Endothelial cell of umbilical vein (primary cell): Measurements from ENCODE around the gene HCN2. TPM values are rescaled to one million over a fixed set of nuclear protein-coding genes. Genes with fewer than 3 reads are reported as not detected.

Experiments used
- BruUV-seq: library from RNA; stranded (reverse); fragments of 400-500 nt; replicated peaks from 2 replicates; lab custom pipeline; 2021; lab: Mats Ljungman, UMichigan
- CTCF ChIA-PET: fragments of 300-600, 350-600 bp; sonication (Branson Sonifier 250); formaldehyde crosslinking; loops from one replicate; lab custom pipeline; 2021; ENCODE audit warnings: antibody characterized with exemption, inconsistent platforms; lab: Charles Lee
- POLR2A ChIA-PET: fragments of 300-600, 350-600 bp; sonication (Branson Sonifier 250); formaldehyde crosslinking; loops from one replicate; lab custom pipeline; 2021; ENCODE audit warnings: antibody characterized with exemption, inconsistent platforms; lab: Charles Lee
- DNase-seq: peaks from one replicate; pipeline ENCODE4 v3.0.0-alpha.2; 2011; ENCODE audit warnings: low read depth, low spot score
- FAIRE-seq: peaks from 2 replicates; lab custom pipeline; 2011; peaks lifted over from hg19 to GRCh38; lab: Jason Lieb, UNC
- H2AFZ ChIP-seq: 2 replicates; pipeline ENCODE4 v1.6.0; 2012; ENCODE audit warnings: low read depth, low read length, control low read depth, inconsistent platforms
- H3K27ac ChIP-seq: 2 replicates; pipeline ENCODE4 v1.5.1; 2011; ENCODE audit warnings: low read depth, mild to moderate bottlenecking, control low read depth, low read length, moderate library complexity; ENCODE audit not compliant: insufficient read depth
- H3K27me3 ChIP-seq, 2 experiments: 2 replicates each; pipeline versions ENCODE4 v1.6.0 to v1.6.1; 2011; ENCODE audit warnings: low read length in 2 of 2, mixed read lengths in 1 of 2; ENCODE audit not compliant: control insufficient read depth in 2 of 2, insufficient read depth in 2 of 2
- H3K36me3 ChIP-seq, 2 experiments: 2 replicates in 1 of 2; 3 replicates in 1 of 2; pipeline ENCODE4 v1.5.1; 2011; ENCODE audit warnings: low read length in 2 of 2, mild to moderate bottlenecking in 1 of 2, moderate library complexity in 1 of 2; ENCODE audit not compliant: control insufficient read depth in 2 of 2, insufficient read depth in 2 of 2; ENCODE audit errors: extremely low read depth in 1 of 2
- H3K4me1 ChIP-seq: 3 replicates; pipeline ENCODE4 v1.5.1; 2011; ENCODE audit warnings: mild to moderate bottlenecking, low read length; ENCODE audit not compliant: control insufficient read depth, insufficient read depth; ENCODE audit errors: extremely low read depth
- H3K4me2 ChIP-seq: 2 replicates; pipeline ENCODE4 v1.6.1; 2011; ENCODE audit warnings: low read length, control low read depth, mixed read lengths; ENCODE audit not compliant: insufficient read depth
- H3K4me3 ChIP-seq, 3 experiments: fragments of 200-600 bp in 1 of 3; sonication (generic), shearing (Covaris generic) in 1 of 3; replicated peaks in 1 of 3; 2 replicates each; pipeline ENCODE4 v1.5.1; 2011 to 2016; ENCODE audit warnings: control low read depth in 3 of 3, low read length in 3 of 3, mild to moderate bottlenecking in 2 of 3, inconsistent platforms in 1 of 3, low read depth in 1 of 3, moderate library complexity in 1 of 3; ENCODE audit not compliant: insufficient read depth in 1 of 3
- H3K79me2 ChIP-seq: 2 replicates; pipeline ENCODE4 v1.6.0; 2012; ENCODE audit warnings: low read length, inconsistent platforms; ENCODE audit not compliant: control insufficient read depth, insufficient read depth
- H3K9ac ChIP-seq: replicated peaks from 2 replicates; pipeline ENCODE3; 2011; ENCODE audit warnings: low read length, control low read depth; ENCODE audit not compliant: insufficient read depth; ENCODE audit errors: extremely low read depth
- H3K9me1 ChIP-seq: replicated peaks from 3 replicates; pipeline ENCODE4 v1.6.0; 2011; ENCODE audit warnings: mild to moderate bottlenecking, low read length; ENCODE audit not compliant: control insufficient read depth, insufficient read depth; ENCODE audit errors: extremely low read depth
- H3K9me3 ChIP-seq: replicated peaks from 2 replicates; pipeline ENCODE4 v1.5.1; 2012; ENCODE audit warnings: low read length, inconsistent platforms; ENCODE audit not compliant: control insufficient read depth, insufficient read depth
- H4K20me1 ChIP-seq: replicated peaks from 2 replicates; pipeline ENCODE3; 2011; ENCODE audit warnings: mild to moderate bottlenecking, low read length; ENCODE audit not compliant: control insufficient read depth, insufficient read depth; ENCODE audit errors: extremely low read depth
- EZH2 ChIP-seq: IDR thresholded peaks from 2 replicates; pipeline ENCODE4 v1.6.1; 2012; ENCODE audit warnings: borderline replicate concordance, low read depth, mild to moderate bottlenecking, moderate library complexity, low read length, inconsistent platforms; ENCODE audit not compliant: severe bottlenecking
- FOS ChIP-seq: IDR thresholded peaks from 2 replicates; pipeline ENCODE4 v1.6.1; 2011; ENCODE audit warnings: mild to moderate bottlenecking, low read length, moderate library complexity, borderline replicate concordance; ENCODE audit not compliant: insufficient read depth
- GATA2 ChIP-seq: IDR thresholded peaks from 2 replicates; pipeline ENCODE4 v1.7.0; 2011; ENCODE audit warnings: low read depth, mild to moderate bottlenecking, moderate library complexity, mixed read lengths, low read length; ENCODE audit not compliant: insufficient read length, insufficient read depth
- JUN ChIP-seq: IDR thresholded peaks from 2 replicates; pipeline ENCODE4 v1.6.1; 2011; ENCODE audit warnings: borderline replicate concordance, low read depth; ENCODE audit not compliant: insufficient read length, insufficient read depth
- MYC ChIP-seq: IDR thresholded peaks from one replicate; pipeline ENCODE4 v1.6.1; 2011; ENCODE audit warnings: mild to moderate bottlenecking, low read depth, low read length
- POLR2A ChIP-seq: IDR thresholded peaks from 2 replicates; pipeline ENCODE4 v1.6.1; 2012; ENCODE audit warnings: low read depth, mild to moderate bottlenecking, control low read depth, low read length
- POLR2AphosphoS5 ChIP-seq: IDR thresholded peaks from 2 replicates; pipeline ENCODE4 v1.6.1; 2012; ENCODE audit warnings: low read depth, mild to moderate bottlenecking, control low read depth, low read length, moderate library complexity; ENCODE audit not compliant: insufficient read depth
- dilution Hi-C: fragments of 300-500 bp; cut with MboI; formaldehyde crosslinking; loops from one replicate; pipeline ENCODE4 v1.15.0; 2019; ENCODE audit warnings: low sequenced_read_pairs; ENCODE audit not compliant: extremely low pct_ligation_motif_present
- intact Hi-C: fragments of 100-400 bp; cut with micrococcal nuclease; formaldehyde crosslinking; loops from one replicate; pipeline ENCODE4 v1.10.0; 2022
- polyA plus RNA-seq, 4 experiments: library from polyadenylated mRNA; depleted of rRNA in 3 of 4; stranded (reverse) in 3 of 4; unstranded in 1 of 4; fragments of >200 nt; gene quantifications; 2 replicates each; pipeline versions ENCODE4 v1.2.1 to v1.2.3, GENCODE V29; 2011 to 2012; ENCODE audit warnings: missing spikeins in 1 of 4
- total RNA-seq: library from RNA; stranded (reverse); gene quantifications from 2 replicates; pipeline ENCODE4 v1.2.3, GENCODE V29; 2021
- TF ChIP-seq, protein P1 (sequence below): IDR thresholded peaks from 2 replicates; pipeline ENCODE4 v1.6.1; 2011; ENCODE audit not compliant: insufficient read depth, insufficient read length
- TF ChIP-seq, protein P2 (sequence below), 2 donors: IDR thresholded peaks; 1 replicate in 1 of 2; 2 replicates in 1 of 2; pipeline ENCODE4 v1.5.1; 2011; ENCODE audit warnings: low read length in 2 of 2, mild to moderate bottlenecking in 2 of 2, moderate library complexity in 2 of 2, control low read depth in 1 of 2, inconsistent platforms in 1 of 2, low read depth in 1 of 2; ENCODE audit not compliant: insufficient read depth in 1 of 2; ENCODE audit errors: extremely low read depth in 1 of 2

Gene HCN2
- total and polyA plus RNA-seq, 2 donors (not counting 3 experiments of a cell fraction or from before 2014, with no cell fraction given) = 0.18 to 0.53 TPM

DNA sequence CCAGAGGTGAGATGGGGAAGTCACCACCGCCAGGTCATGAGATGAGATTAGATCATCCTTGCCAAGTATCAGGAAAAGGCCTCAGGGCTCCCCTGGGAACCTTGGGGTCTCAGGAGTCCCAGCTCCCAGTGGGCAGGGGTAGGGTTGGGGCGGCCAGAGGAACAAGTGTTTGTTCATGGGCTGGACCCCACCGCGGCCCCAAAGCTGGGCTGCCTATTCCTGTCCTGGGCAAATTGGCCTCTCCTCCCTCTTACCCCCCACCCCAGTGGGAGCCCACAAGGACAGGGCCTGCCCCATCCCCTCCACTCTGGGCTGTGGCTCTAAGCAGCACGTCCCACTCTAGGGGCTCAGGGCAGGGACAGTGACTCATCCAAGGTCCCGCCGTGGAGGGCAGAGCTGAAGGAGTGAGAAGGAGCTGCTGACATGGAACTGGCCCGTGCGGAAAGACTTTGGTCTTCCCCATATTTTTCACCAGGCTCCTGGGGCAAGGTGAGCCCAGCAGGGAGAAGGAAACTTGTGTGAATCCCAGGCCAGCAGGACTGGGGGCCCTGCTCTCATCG, 4.0 kb upstream of the HCN2 start:
- H3K4me3 ChIP-seq = no peak overlapping the region
- intact Hi-C loops (loop anchor here (2.0 kb wide), 2 partner anchors 77 to 149 kb away; partner anchors contain the start of gene RNF126), dilution Hi-C loops (no loop called here)
- no peak overlapping the region for H2AFZ ChIP-seq
- ChIA-PET CTCF (interaction anchor here (1.2 to 2.6 kb wide), 3 partner anchors 9 to 149 kb away, joined by 3 to 8 read pairs (median 8); partner anchors contain the start of gene RNF126), POLR2A (interaction anchor here (1.3 kb wide), 1 partner anchor 14 kb away, joined by 3 read pairs; no protein-coding TSS in a partner anchor)
- no peak overlapping the region for H3K27ac ChIP-seq
- H3K79me2 ChIP-seq = no peaks in the 10 kb centered on the region
- H3K27me3 ChIP-seq = peaks cover 8 to 9% of the 10 kb centered on the region in 2 experiments
- BruUV-seq = no TSS peak
- H3K4me2 ChIP-seq = no peak overlapping the region
- H4K20me1 ChIP-seq = no peaks in the 10 kb centered on the region
- H3K4me1 ChIP-seq = no peaks in the 10 kb centered on the region
- no peak overlapping the region for H3K9ac ChIP-seq
- no peak for DNase-seq
- FAIRE-seq = no peak
- H3K9me3 ChIP-seq = no peaks in the 10 kb centered on the region
- peaks cover 0 to 16% of the 10 kb centered on the region in 2 experiments for H3K36me3 ChIP-seq
- no peaks in the 10 kb centered on the region for H3K9me1 ChIP-seq
- TF ChIP-seq, protein P1, sequence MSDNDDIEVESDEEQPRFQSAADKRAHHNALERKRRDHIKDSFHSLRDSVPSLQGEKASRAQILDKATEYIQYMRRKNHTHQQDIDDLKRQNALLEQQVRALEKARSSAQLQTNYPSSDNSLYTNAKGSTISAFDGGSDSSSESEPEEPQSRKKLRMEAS = no peak
- no peak for TF ChIP-seq POLR2AphosphoS5
- TF ChIP-seq, protein P2, sequence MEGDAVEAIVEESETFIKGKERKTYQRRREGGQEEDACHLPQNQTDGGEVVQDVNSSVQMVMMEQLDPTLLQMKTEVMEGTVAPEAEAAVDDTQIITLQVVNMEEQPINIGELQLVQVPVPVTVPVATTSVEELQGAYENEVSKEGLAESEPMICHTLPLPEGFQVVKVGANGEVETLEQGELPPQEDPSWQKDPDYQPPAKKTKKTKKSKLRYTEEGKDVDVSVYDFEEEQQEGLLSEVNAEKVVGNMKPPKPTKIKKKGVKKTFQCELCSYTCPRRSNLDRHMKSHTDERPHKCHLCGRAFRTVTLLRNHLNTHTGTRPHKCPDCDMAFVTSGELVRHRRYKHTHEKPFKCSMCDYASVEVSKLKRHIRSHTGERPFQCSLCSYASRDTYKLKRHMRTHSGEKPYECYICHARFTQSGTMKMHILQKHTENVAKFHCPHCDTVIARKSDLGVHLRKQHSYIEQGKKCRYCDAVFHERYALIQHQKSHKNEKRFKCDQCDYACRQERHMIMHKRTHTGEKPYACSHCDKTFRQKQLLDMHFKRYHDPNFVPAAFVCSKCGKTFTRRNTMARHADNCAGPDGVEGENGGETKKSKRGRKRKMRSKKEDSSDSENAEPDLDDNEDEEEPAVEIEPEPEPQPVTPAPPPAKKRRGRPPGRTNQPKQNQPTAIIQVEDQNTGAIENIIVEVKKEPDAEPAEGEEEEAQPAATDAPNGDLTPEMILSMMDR (IDR thresholded peaks at IDR 0.05; ENCODE audit: extremely low read depth in 1 of 2, insufficient read depth in 1 of 2, low read depth in 1 of 2, low read length in 2 of 2) = no peak
- TF ChIP-seq JUN = no peak
- TF ChIP-seq POLR2A = no peak
- TF ChIP-seq EZH2 = no peak
- no peak for TF ChIP-seq MYC
- TF ChIP-seq GATA2 = no peak
- TF ChIP-seq FOS = no peak
